ENCODE measurements around the gene BRSK2. TPM values are rescaled to one million over a fixed set of nuclear protein-coding genes. Genes with fewer than 3 reads are reported as not detected.

The BRSK2 gene
- total and polyA plus RNA-seq, 7 donors = 0.19 to 0.78 (median 0.32) TPM

GRCh38 chr11:1500466-1501420, 111.0 kb downstream of the BRSK2 start:
- Histone ChIP-seq H3K9me3 (no peaks in the 10 kb centered on the region), H3K27ac (no peak overlapping the region), H3K4me3 (no peak overlapping the region), H3K36me3 (ENCODE audit: insufficient read depth in 1 of 2, low read depth in 1 of 2) (no peaks in the 10 kb centered on the region), H3K4me1 (peaks cover 56% of the 10 kb centered on the region), H3K27me3 (ENCODE audit: insufficient read depth in 3 of 3, low read length in 2 of 3) (no peaks in the 10 kb centered on the region)
- no peak for ATAC-seq
- DNase-seq = peak in 1 of 2 donors; percentile 38
- WGBS, 3 donors = 81 to 89% (median 81%) methylated on average over 28 of the region's 28 CpGs
- TF ChIP-seq, protein P1, sequence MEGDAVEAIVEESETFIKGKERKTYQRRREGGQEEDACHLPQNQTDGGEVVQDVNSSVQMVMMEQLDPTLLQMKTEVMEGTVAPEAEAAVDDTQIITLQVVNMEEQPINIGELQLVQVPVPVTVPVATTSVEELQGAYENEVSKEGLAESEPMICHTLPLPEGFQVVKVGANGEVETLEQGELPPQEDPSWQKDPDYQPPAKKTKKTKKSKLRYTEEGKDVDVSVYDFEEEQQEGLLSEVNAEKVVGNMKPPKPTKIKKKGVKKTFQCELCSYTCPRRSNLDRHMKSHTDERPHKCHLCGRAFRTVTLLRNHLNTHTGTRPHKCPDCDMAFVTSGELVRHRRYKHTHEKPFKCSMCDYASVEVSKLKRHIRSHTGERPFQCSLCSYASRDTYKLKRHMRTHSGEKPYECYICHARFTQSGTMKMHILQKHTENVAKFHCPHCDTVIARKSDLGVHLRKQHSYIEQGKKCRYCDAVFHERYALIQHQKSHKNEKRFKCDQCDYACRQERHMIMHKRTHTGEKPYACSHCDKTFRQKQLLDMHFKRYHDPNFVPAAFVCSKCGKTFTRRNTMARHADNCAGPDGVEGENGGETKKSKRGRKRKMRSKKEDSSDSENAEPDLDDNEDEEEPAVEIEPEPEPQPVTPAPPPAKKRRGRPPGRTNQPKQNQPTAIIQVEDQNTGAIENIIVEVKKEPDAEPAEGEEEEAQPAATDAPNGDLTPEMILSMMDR (IDR thresholded peaks at IDR 0.05) = no peak
- intact Hi-C loops (cut with DNase I) = loop anchor here in 1 of 2 donors (10.0 kb wide), 1 partner anchor 226 kb away; no protein-coding TSS in a partner anchor

DNA sequence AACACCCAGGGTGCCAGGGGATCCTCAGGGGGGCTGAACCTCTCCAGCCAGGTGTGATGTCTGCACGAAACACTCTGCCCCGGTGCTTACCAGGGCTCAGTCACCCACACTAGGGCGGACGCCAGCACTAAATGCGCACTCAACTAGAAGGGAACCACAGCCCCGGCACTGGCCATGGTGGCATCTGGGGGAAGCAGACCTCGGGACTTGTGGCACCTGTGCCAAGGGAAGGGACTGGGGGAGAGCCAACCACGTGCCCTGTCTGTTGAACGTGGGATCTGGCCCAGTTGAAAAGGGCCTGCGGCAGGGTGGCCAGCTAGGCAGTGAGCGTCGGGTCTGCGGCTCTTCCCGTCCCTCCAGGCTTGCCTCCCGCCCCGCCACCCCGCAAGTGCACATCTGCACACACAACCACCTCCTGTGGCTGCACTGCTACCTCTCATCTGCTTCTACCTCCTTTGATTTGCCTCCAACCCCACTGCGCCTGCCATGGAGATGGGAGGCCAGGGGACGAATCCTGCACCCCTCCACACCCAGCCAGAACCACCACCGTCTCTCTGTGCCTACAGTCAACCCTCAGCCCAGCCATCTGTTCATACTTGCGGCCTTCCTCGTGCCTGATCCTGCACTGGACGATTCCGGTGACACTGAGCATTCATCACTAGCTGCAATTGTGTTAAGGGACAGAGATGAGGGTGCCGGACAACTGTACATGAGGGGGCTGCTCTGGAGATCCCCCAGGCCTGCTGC, 111.9 kb downstream of the BRSK2 start:
- Histone ChIP-seq H3K9me3 (no peaks in the 10 kb centered on the region), H3K4me3 (no peak overlapping the region), H3K36me3 (ENCODE audit: insufficient read depth in 1 of 2, low read depth in 1 of 2) (no peaks in the 10 kb centered on the region), H3K27me3 (ENCODE audit: insufficient read depth in 3 of 3, low read length in 2 of 3) (no peaks in the 10 kb centered on the region), H3K4me1 (peaks cover 63% of the 10 kb centered on the region), H3K27ac (no peak overlapping the region)
- peak in 1 of 2 donors; percentile 75 for DNase-seq
- intact Hi-C loops (cut with DNase I) = loop anchor here in 1 of 2 donors (10.0 kb wide), 1 partner anchor 227 kb away; no protein-coding TSS in a partner anchor
- TF ChIP-seq, protein P1 (IDR thresholded peaks at IDR 0.05) = no peak
- 60 to 69% (median 62%) methylated on average over 22 to 25 of the region's 25 CpGs for WGBS, 3 donors
- ATAC-seq = peak; percentile 30 to 70 (median 55)

- no peaks in the 10 kb centered on the region for H3K36me3 ChIP-seq (ENCODE audit: insufficient read depth in 1 of 2, low read depth in 1 of 2)
- intact Hi-C loops (cut with DNase I) = loop anchor here in 1 of 2 donors (10.0 kb wide), 1 partner anchor 228 kb away; no protein-coding TSS in a partner anchor
- ATAC-seq = no peak
- WGBS, 3 donors = 88 to 94% (median 90%) methylated on average over 23 to 24 of the region's 24 CpGs
- H3K9me3 ChIP-seq = no peaks in the 10 kb centered on the region
- TF ChIP-seq, protein P1 (IDR thresholded peaks at IDR 0.05) = no peak
- H3K27me3 ChIP-seq (ENCODE audit: insufficient read depth in 3 of 3, low read length in 2 of 3) = no peaks in the 10 kb centered on the region
- no peak overlapping the region for H3K27ac ChIP-seq
- DNase-seq = peak in 1 of 2 donors; percentile 41
- no peak overlapping the region for H3K4me3 ChIP-seq
- peaks cover 63% of the 10 kb centered on the region for H3K4me1 ChIP-seq
These were observed 112.6 kb downstream of the BRSK2 start for GRCh38 chr11:1502168-1502953.

DNA sequence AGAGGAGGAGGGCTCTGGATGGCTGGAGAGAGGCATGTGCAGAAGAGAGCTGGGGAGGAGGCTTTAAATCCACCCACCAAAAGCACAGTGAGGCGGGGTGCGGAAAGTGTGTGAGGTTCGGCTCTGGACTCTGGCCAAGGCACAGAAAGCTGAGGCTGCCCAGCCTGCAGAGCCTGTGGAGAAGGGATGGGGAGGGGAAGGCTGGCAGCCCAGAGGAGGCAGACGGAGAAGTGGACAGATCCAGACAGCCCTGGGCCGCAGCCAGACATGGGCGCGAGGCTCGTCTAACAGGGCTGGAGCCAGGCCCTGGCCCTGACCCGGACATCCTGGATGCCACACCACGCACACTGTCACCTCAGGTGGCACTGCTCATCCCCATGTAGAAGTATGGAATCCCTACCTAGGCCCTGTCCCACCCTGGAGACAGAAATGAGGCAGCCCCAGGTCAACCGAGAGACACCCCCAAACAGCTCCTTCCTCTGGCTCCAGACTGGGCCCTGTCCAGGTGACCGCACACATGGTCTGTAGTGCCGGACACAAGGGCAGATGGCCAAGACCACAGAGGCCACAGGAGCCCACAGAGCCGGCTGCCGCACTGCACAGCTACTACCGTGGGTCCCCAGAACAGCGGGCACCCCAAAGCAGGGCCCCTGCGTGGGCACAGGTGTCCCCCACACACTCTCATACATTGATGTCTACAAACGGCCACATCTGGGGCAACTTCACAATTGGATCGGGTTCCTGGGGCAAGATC, 113.4 kb downstream of the BRSK2 start:
- peak overlapping the region; percentile 39 for H3K27ac ChIP-seq
- H3K27me3 ChIP-seq (ENCODE audit: insufficient read depth in 3 of 3, low read length in 2 of 3) = no peaks in the 10 kb centered on the region
- peaks cover 67% of the 10 kb centered on the region for H3K4me1 ChIP-seq
- peak in 1 of 2 donors; percentile 59 for DNase-seq
- intact Hi-C loops (cut with DNase I) = loop anchor here in 1 of 2 donors (10.0 kb wide), 1 partner anchor 228 kb away; no protein-coding TSS in a partner anchor
- no peaks in the 10 kb centered on the region for H3K36me3 ChIP-seq (ENCODE audit: insufficient read depth in 1 of 2, low read depth in 1 of 2)
- TF ChIP-seq, protein P1 (IDR thresholded peaks at IDR 0.05) = no peak
- no peak overlapping the region for H3K4me3 ChIP-seq
- WGBS, 3 donors = 24 to 51% (median 37%) methylated on average over 19 to 20 of the region's 20 CpGs
- H3K9me3 ChIP-seq = no peaks in the 10 kb centered on the region
- ATAC-seq = peak; percentile 23 to 45 (median 34)
